Brain microvascular endothelial cell (primary cell): Measurements from ENCODE around the gene CAPSL.

Experiments
- DNase-seq: peaks from one replicate; pipeline ENCODE4 v3.0.0-alpha.2; 2020
- H3K27ac ChIP-seq: fragments of 250-450 bp; sonication (Bioruptor Pico); 2 replicates; pipeline ENCODE4 v1.5.1; 2020; ENCODE audit warnings: mild to moderate bottlenecking, moderate library complexity
- H3K27me3 ChIP-seq: fragments of 250-450 bp; sonication (Bioruptor Pico); replicated peaks from 2 replicates; pipeline ENCODE4 v1.5.1; 2020; ENCODE audit warnings: mild to moderate bottlenecking
- H3K36me3 ChIP-seq: fragments of 250-450 bp; sonication (Bioruptor Pico); replicated peaks from 2 replicates; pipeline ENCODE4 v1.5.1; 2020; ENCODE audit warnings: mild to moderate bottlenecking
- H3K4me3 ChIP-seq: 2 replicates; pipeline ENCODE4 v1.5.1; 2011; ENCODE audit warnings: low read depth, mild to moderate bottlenecking, control low read depth, low read length, moderate library complexity
- in situ Hi-C: cut with HindIII; loops from 2 replicates; pipeline ENCODE4 v1.10.0; 2017; ENCODE audit warnings: low sequenced_read_pairs, low pct_ligation_motif_present
- TF ChIP-seq, protein P1 (sequence below): IDR thresholded peaks from 2 replicates; pipeline ENCODE4 v1.5.1; 2011; ENCODE audit warnings: low read depth, mild to moderate bottlenecking, moderate library complexity, low read length, control low read depth, inconsistent platforms; ENCODE audit errors: missing control alignments

CAPSL gene

DNA sequence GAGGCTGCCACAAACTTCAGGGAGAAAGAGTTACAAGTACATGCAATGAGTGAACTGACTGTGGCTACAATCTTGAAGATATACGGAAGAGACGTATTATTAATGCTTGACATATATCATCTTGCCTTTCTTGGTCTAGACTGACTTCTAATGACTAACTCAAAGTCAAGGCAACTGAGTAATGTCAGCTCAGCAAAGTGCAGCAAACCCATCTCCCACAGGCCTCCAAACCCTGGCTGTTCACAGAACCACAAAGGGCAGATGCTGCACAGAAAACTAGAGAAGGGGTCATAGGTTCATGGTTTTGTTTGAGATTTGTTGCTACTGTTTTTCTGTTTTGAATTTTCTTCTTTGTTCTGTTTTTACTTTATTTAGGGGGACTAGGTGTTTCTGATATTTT lies 60.8 kb downstream of the CAPSL start:
- in situ Hi-C loops = no loop called here
- no peak overlapping the region for H3K4me3 ChIP-seq
- H3K36me3 ChIP-seq = no peaks in the 10 kb centered on the region
- TF ChIP-seq, protein P1, sequence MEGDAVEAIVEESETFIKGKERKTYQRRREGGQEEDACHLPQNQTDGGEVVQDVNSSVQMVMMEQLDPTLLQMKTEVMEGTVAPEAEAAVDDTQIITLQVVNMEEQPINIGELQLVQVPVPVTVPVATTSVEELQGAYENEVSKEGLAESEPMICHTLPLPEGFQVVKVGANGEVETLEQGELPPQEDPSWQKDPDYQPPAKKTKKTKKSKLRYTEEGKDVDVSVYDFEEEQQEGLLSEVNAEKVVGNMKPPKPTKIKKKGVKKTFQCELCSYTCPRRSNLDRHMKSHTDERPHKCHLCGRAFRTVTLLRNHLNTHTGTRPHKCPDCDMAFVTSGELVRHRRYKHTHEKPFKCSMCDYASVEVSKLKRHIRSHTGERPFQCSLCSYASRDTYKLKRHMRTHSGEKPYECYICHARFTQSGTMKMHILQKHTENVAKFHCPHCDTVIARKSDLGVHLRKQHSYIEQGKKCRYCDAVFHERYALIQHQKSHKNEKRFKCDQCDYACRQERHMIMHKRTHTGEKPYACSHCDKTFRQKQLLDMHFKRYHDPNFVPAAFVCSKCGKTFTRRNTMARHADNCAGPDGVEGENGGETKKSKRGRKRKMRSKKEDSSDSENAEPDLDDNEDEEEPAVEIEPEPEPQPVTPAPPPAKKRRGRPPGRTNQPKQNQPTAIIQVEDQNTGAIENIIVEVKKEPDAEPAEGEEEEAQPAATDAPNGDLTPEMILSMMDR = no peak
- no peaks in the 10 kb centered on the region for H3K27me3 ChIP-seq
- H3K27ac ChIP-seq = no peak overlapping the region
- no peak for DNase-seq

DNA sequence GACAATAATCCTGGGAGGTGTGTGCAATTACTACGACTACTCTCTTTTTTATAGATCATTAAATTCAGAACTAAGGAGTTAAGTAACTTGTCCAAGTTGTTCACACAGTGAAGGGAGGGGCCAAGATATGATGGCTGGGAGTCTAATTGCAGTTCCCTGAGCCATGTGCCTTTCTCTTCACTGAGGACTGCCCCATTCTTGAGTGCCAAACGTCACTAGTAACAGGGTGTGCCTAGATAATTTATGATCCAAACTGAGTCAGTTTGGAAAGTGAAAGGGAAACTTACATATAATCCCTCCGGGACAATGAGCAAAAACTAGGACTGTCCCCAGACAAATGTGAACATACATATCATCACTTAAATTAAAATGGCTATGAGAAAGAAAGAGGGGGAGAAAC lies 61.5 kb downstream of the CAPSL start:
- Histone ChIP-seq H3K27me3 (no peaks in the 10 kb centered on the region), H3K4me3 (no peak overlapping the region), H3K27ac (no peak overlapping the region), H3K36me3 (no peaks in the 10 kb centered on the region)
- in situ Hi-C loops = no loop called here
- peak; percentile 9 for DNase-seq
- TF ChIP-seq, protein P1 = no peak

DNA sequence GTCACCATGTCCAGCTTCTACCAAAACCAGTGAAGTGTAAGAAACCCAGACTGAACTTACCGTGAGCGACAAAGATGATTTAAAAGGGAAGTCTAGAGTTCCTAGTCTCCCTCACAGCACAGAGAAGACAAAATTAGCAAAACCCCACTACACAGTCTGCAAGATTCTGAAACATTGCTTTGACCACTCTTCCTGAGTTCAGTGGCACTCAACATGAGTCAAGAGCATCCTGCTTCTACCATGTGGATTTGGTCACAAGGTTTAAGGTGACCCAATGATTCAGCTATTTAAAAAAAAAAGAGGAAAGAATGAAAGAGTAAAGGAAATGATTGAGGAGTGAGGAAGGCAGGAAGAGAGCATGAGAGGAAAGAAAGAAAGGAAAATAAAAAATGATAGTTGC lies 62.0 kb downstream of the CAPSL start:
- Histone ChIP-seq H3K27me3 (no peaks in the 10 kb centered on the region), H3K36me3 (no peaks in the 10 kb centered on the region), H3K27ac (no peak overlapping the region), H3K4me3 (no peak overlapping the region)
- in situ Hi-C loops = no loop called here
- TF ChIP-seq, protein P1 = no peak
- no peak for DNase-seq

DNA sequence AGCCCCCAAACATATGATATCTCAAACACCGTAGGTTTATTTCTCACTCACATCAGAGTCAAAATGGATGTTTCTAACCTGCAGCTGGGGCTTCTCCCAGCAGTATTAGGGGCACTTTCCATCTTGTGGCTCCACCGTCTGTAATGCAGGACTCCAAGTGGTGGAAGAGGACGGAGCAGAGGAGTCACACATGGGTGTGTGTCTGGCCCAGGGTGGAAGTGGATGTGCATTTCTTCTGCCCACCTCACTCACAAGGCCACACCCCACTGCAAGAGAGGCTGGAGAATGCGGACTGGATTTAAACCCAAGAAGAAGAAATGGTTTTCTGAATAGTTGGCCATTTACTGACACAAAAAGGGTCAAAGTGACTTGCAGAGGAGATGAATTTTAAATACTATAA lies 67.8 kb downstream of the CAPSL start:
- TF ChIP-seq, protein P1 = no peak
- H3K27me3 ChIP-seq = no peaks in the 10 kb centered on the region
- DNase-seq = no peak
- no peak overlapping the region for H3K4me3 ChIP-seq
- H3K36me3 ChIP-seq = no peaks in the 10 kb centered on the region
- H3K27ac ChIP-seq = no peak overlapping the region
- in situ Hi-C loops = no loop called here

DNA sequence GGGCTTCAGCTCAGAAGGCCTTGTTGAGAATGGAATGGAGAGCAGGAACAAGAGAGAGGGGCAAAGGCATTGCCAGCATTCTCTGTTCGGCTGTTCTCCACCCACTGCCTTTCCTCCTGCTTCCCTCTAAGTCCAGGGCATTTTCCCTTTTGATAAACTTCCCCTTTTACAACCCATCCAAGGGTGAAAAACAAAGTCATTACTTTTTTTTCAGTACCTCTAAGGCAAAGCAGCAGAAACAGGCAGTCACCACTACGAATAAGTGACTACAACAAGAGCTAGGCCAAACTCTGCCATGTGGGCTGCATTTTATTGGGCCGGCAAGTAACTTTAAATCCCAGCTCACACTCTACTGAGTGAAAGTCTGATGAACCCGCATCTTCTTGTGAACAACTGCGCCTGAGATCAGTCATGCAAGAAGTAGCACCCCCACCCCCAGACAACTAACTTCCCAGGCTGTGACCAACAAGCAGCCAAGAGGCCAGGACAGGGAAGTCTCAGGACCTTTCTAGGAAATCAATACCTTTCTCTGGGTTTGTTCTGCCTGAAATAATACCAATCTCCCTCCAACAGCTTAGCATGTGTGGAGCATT lies 68.6 kb downstream of the CAPSL start:
- in situ Hi-C loops = no loop called here
- Histone ChIP-seq H3K4me3 (no peak overlapping the region), H3K36me3 (no peaks in the 10 kb centered on the region), H3K27ac (no peak overlapping the region), H3K27me3 (no peaks in the 10 kb centered on the region)
- no peak for DNase-seq
- TF ChIP-seq, protein P1 = no peak

DNA sequence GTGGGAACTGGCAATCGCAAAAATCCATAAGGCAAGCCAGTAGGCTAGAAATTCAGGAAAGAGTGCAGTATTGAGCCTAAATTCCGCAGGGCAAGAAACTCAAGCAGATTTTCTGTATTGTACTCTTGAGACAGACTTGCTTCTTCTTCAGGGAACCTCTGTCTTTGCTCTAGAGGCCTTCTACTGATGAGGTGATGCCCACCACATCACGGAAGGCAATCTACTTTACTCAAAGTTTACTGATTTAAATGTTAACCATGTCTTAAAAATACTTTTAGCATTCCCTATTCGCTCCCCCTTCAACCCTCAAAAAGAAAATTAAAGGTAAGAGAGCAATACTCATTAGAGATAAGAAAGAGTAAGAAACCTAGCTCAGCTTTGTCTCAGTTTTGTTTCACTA lies 70.4 kb downstream of the CAPSL start:
- in situ Hi-C loops = no loop called here
- Histone ChIP-seq H3K27me3 (no peaks in the 10 kb centered on the region), H3K27ac (no peak overlapping the region), H3K4me3 (no peak overlapping the region), H3K36me3 (no peaks in the 10 kb centered on the region)
- TF ChIP-seq, protein P1 = no peak
- DNase-seq = no peak
